GM13977 (cell line): ENCODE measurements around the gene C1orf159.
A peak's percentile ranks its signal among the peaks of the same experiment; 100 is the strongest.

Experiments
- DNase-seq: peaks from one replicate; pipeline ENCODE4 v3.0.0; 2012; ENCODE audit warnings: low spot score
- CTCF ChIP-seq: IDR thresholded peaks from 2 replicates; pipeline ENCODE4 v1.5.1; 2012; ENCODE audit warnings: mild to moderate bottlenecking, control low read depth; ENCODE audit not compliant: insufficient read depth; ENCODE audit errors: extremely low read depth, missing control alignments
- in situ Hi-C: fragments of 300-500 bp; cut with MboI; formaldehyde crosslinking; loops from one replicate; pipeline ENCODE4 v1.12.0; 2022; ENCODE audit warnings: low sequenced_read_pairs, low pct_unique_long_range_greater_than_20kb, mixed read lengths, inconsistent platforms; ENCODE audit not compliant: unreplicated experiment

Gene C1orf159

GRCh38 chr1:1037366-1038327 is 78.2 kb downstream of the C1orf159 start:
- no peak for TF ChIP-seq CTCF
- no peak for DNase-seq
- in situ Hi-C loops, result no loop called here

- TF ChIP-seq CTCF, result no peak
- no peak for DNase-seq
- in situ Hi-C loops, result no loop called here
These were observed 80.5 kb downstream of the C1orf159 start for GRCh38 chr1:1035291-1035943.

- no peak for DNase-seq
- in situ Hi-C loops, result no loop called here
- no peak for TF ChIP-seq CTCF
These were observed 81.5 kb downstream of the C1orf159 start for GRCh38 chr1:1034439-1034781.

GRCh38 chr1:1033731-1034438 is 82.0 kb downstream of the C1orf159 start:
- no peak for TF ChIP-seq CTCF
- in situ Hi-C loops, result no loop called here
- DNase-seq, result peak; percentile 51

- TF ChIP-seq CTCF, result peak; percentile 95
- in situ Hi-C loops, result no loop called here
- DNase-seq, result peak; percentile 97
These were observed 82.8 kb downstream of the C1orf159 start for GRCh38 chr1:1033009-1033587.

GRCh38 chr1:1032424-1032823 is 83.5 kb downstream of the C1orf159 start:
- in situ Hi-C loops, result no loop called here
- peak; percentile 30 for TF ChIP-seq CTCF
- DNase-seq, result no peak
